Thyroid gland (tissue), 4 donors: ENCODE data around the gene ARL3.
A peak's percentile ranks its signal among the peaks of the same experiment; 100 is the strongest.

Experiments used
- CTCF ChIP-seq, 6 experiments: fragments of 200-600 bp in 3 of 6; fragments of 450-650 bp in 3 of 6; sonication (generic) in 3 of 6; IDR thresholded peaks; one replicate each; pipeline ENCODE4 v1.5.1; 2016 to 2019; ENCODE audit warnings: antibody characterized with exemption in 6 of 6, mild to moderate bottlenecking in 2 of 6, inconsistent platforms in 1 of 6, moderate library complexity in 1 of 6
- POLR2A ChIP-seq, 2 donors: fragments of 450-650 bp; IDR thresholded peaks; one replicate each; pipeline ENCODE4 v1.6.1; 2017; ENCODE audit warnings: antibody characterized with exemption in 2 of 2, mild to moderate bottlenecking in 2 of 2, moderate library complexity in 1 of 2

GRCh38 chr10:102714621-102715455 lies 641 bp upstream of the ARL3 start, which contains the start of gene SFXN2:
- TF ChIP-seq CTCF (IDR thresholded peaks at IDR 0.05): peak in 1 of 6 experiments; percentile 10
- TF ChIP-seq POLR2A (IDR thresholded peaks at IDR 0.05): peak in 1 of 2 donors; percentile 57
